ENCODE data around the gene QRICH1.

QRICH1 gene

GRCh38 chr3:49093853-49094767, at the start of gene QRICH1:
TSS of gene QRICH1 (minus strand) at chr3:49094071. CDS start at chr3:49077017, 17,054 bp downstream.
- peaks cover 32% of the 10 kb centered on the region for H3K36me3 ChIP-seq (ENCODE audit: control insufficient read depth, insufficient read depth, low read length, severe bottlenecking)

GRCh38 chr3:49140080-49140479, 46.2 kb upstream of the QRICH1 start:
- Histone ChIP-seq H3K9ac (ENCODE audit: low read length) (no peak overlapping the region), H3K36me3 (ENCODE audit: control insufficient read depth, insufficient read depth, low read length, severe bottlenecking) (no peaks in the 10 kb centered on the region), H3K4me3 (ENCODE audit: low read length) (no peak overlapping the region), H3K27me3 (replicated peaks; ENCODE audit: control insufficient read depth, insufficient read depth, low read length) (peaks cover 7% of the 10 kb centered on the region), H3K9me3 (ENCODE audit: control insufficient read depth, low read length) (no peaks in the 10 kb centered on the region), H3K4me1 (ENCODE audit: control insufficient read depth, insufficient read depth, low read length) (no peaks in the 10 kb centered on the region)
- no peak for DNase-seq (ENCODE audit: low read depth)

More at GRCh38 chr3:49093853-49094767, at the start of gene QRICH1:
- H3K27me3 ChIP-seq (replicated peaks; ENCODE audit: control insufficient read depth, insufficient read depth, low read length) = no peaks in the 10 kb centered on the region
- peaks cover 35% of the 10 kb centered on the region for H3K4me1 ChIP-seq (ENCODE audit: control insufficient read depth, insufficient read depth, low read length)
- peak within 1 kb of the TSS; percentile 99 for H3K4me3 ChIP-seq (ENCODE audit: low read length)
- DNase-seq (ENCODE audit: low read depth) = peak; percentile 99
- H3K9me3 ChIP-seq (ENCODE audit: control insufficient read depth, low read length) = no peaks in the 10 kb centered on the region
- peak within 1 kb of the TSS; percentile 98 for H3K9ac ChIP-seq (ENCODE audit: low read length)

- DNase-seq (ENCODE audit: low read depth) = no peak
- Histone ChIP-seq H3K27me3 (replicated peaks; ENCODE audit: control insufficient read depth, insufficient read depth, low read length) (peaks cover 7% of the 10 kb centered on the region), H3K4me3 (ENCODE audit: low read length) (no peak overlapping the region), H3K4me1 (ENCODE audit: control insufficient read depth, insufficient read depth, low read length) (peaks cover 13% of the 10 kb centered on the region), H3K9me3 (ENCODE audit: control insufficient read depth, low read length) (no peaks in the 10 kb centered on the region), H3K36me3 (ENCODE audit: control insufficient read depth, insufficient read depth, low read length, severe bottlenecking) (peaks cover 8% of the 10 kb centered on the region), H3K9ac (ENCODE audit: low read length) (no peak overlapping the region)
Measured at GRCh38 chr3:49135499-49135898, 41.6 kb upstream of the QRICH1 start.

- H3K9ac ChIP-seq (ENCODE audit: low read length) = no peak overlapping the region
- H3K27me3 ChIP-seq (replicated peaks; ENCODE audit: control insufficient read depth, insufficient read depth, low read length) = peaks cover 3% of the 10 kb centered on the region
- H3K4me3 ChIP-seq (ENCODE audit: low read length) = peak overlapping the region; percentile 90
- DNase-seq (ENCODE audit: low read depth) = no peak
- H3K9me3 ChIP-seq (ENCODE audit: control insufficient read depth, low read length) = no peaks in the 10 kb centered on the region
- H3K4me1 ChIP-seq (ENCODE audit: control insufficient read depth, insufficient read depth, low read length) = peaks cover 13% of the 10 kb centered on the region
- peaks cover 16% of the 10 kb centered on the region for H3K36me3 ChIP-seq (ENCODE audit: control insufficient read depth, insufficient read depth, low read length, severe bottlenecking)
Measured at GRCh38 chr3:49134471-49135265, 40.8 kb upstream of the QRICH1 start.

GRCh38 chr3:49133226-49133951, 39.5 kb upstream of the QRICH1 start:
- peak; percentile 96 for DNase-seq (ENCODE audit: low read depth)
- peak overlapping the region; percentile 87 for H3K9ac ChIP-seq (ENCODE audit: low read length)
- peaks cover 24% of the 10 kb centered on the region for H3K36me3 ChIP-seq (ENCODE audit: control insufficient read depth, insufficient read depth, low read length, severe bottlenecking)
- peaks cover 13% of the 10 kb centered on the region for H3K4me1 ChIP-seq (ENCODE audit: control insufficient read depth, insufficient read depth, low read length)
- H3K9me3 ChIP-seq (ENCODE audit: control insufficient read depth, low read length) = no peaks in the 10 kb centered on the region
- no peaks in the 10 kb centered on the region for H3K27me3 ChIP-seq (replicated peaks; ENCODE audit: control insufficient read depth, insufficient read depth, low read length)
- H3K4me3 ChIP-seq (ENCODE audit: low read length) = peak overlapping the region; percentile 90

- no peaks in the 10 kb centered on the region for H3K27me3 ChIP-seq (replicated peaks; ENCODE audit: control insufficient read depth, insufficient read depth, low read length)
- H3K9ac ChIP-seq (ENCODE audit: low read length) = peak within 1 kb of the TSS; percentile 87
- H3K36me3 ChIP-seq (ENCODE audit: control insufficient read depth, insufficient read depth, low read length, severe bottlenecking) = peaks cover 30% of the 10 kb centered on the region
- peak within 1 kb of the TSS; percentile 90 for H3K4me3 ChIP-seq (ENCODE audit: low read length)
- no peaks in the 10 kb centered on the region for H3K9me3 ChIP-seq (ENCODE audit: control insufficient read depth, low read length)
- peaks cover 13% of the 10 kb centered on the region for H3K4me1 ChIP-seq (ENCODE audit: control insufficient read depth, insufficient read depth, low read length)
- peak; percentile 95 for DNase-seq (ENCODE audit: low read depth)
Measured at GRCh38 chr3:49132437-49133225, 38.8 kb upstream of the QRICH1 start, which contains the start of gene LAMB2. TSS of gene LAMB2 (minus strand) at chr3:49133050. CDS start at chr3:49132867, 183 bp downstream.

- Histone ChIP-seq H3K4me3 (ENCODE audit: low read length) (peak overlapping the region; percentile 90), H3K27me3 (replicated peaks; ENCODE audit: control insufficient read depth, insufficient read depth, low read length) (no peaks in the 10 kb centered on the region), H3K9ac (ENCODE audit: low read length) (peak overlapping the region; percentile 87), H3K9me3 (ENCODE audit: control insufficient read depth, low read length) (no peaks in the 10 kb centered on the region), H3K36me3 (ENCODE audit: control insufficient read depth, insufficient read depth, low read length, severe bottlenecking) (peaks cover 32% of the 10 kb centered on the region), H3K4me1 (ENCODE audit: control insufficient read depth, insufficient read depth, low read length) (peaks cover 13% of the 10 kb centered on the region)
- DNase-seq (ENCODE audit: low read depth) = no peak
Measured at GRCh38 chr3:49132073-49132436, 38.2 kb upstream of the QRICH1 start.

- Histone ChIP-seq H3K4me3 (ENCODE audit: low read length) (peak overlapping the region; percentile 90), H3K27me3 (replicated peaks; ENCODE audit: control insufficient read depth, insufficient read depth, low read length) (no peaks in the 10 kb centered on the region), H3K4me1 (ENCODE audit: control insufficient read depth, insufficient read depth, low read length) (peaks cover 13% of the 10 kb centered on the region), H3K9ac (ENCODE audit: low read length) (peak overlapping the region; percentile 87), H3K9me3 (ENCODE audit: control insufficient read depth, low read length) (no peaks in the 10 kb centered on the region), H3K36me3 (ENCODE audit: control insufficient read depth, insufficient read depth, low read length, severe bottlenecking) (peaks cover 36% of the 10 kb centered on the region)
- no peak for DNase-seq (ENCODE audit: low read depth)
Measured at GRCh38 chr3:49131576-49131975, 37.7 kb upstream of the QRICH1 start.

GRCh38 chr3:49131040-49131439, 37.2 kb upstream of the QRICH1 start:
- Histone ChIP-seq H3K27me3 (replicated peaks; ENCODE audit: control insufficient read depth, insufficient read depth, low read length) (no peaks in the 10 kb centered on the region), H3K4me3 (ENCODE audit: low read length) (peak overlapping the region; percentile 90), H3K9me3 (ENCODE audit: control insufficient read depth, low read length) (no peaks in the 10 kb centered on the region), H3K36me3 (ENCODE audit: control insufficient read depth, insufficient read depth, low read length, severe bottlenecking) (peaks cover 41% of the 10 kb centered on the region), H3K4me1 (ENCODE audit: control insufficient read depth, insufficient read depth, low read length) (peaks cover 13% of the 10 kb centered on the region), H3K9ac (ENCODE audit: low read length) (peak overlapping the region; percentile 87)
- DNase-seq (ENCODE audit: low read depth) = no peak

GRCh38 chr3:49124991-49125670, 31.3 kb upstream of the QRICH1 start:
- no peak for DNase-seq (ENCODE audit: low read depth)
- Histone ChIP-seq H3K4me3 (ENCODE audit: low read length) (no peak overlapping the region), H3K9ac (ENCODE audit: low read length) (no peak overlapping the region), H3K9me3 (ENCODE audit: control insufficient read depth, low read length) (no peaks in the 10 kb centered on the region), H3K36me3 (ENCODE audit: control insufficient read depth, insufficient read depth, low read length, severe bottlenecking) (peaks cover 80% of the 10 kb centered on the region), H3K27me3 (replicated peaks; ENCODE audit: control insufficient read depth, insufficient read depth, low read length) (no peaks in the 10 kb centered on the region), H3K4me1 (ENCODE audit: control insufficient read depth, insufficient read depth, low read length) (peaks cover under 1% of the 10 kb centered on the region)
